Stimulated activated effector memory CD8-positive, alpha-beta T cell treated with anti-CD3 and anti-CD28 coated beads, Interleukin-12 subunit alpha, Interleukin-12 subunit beta, amount 100 ng/mL, for 72 hours (primary cell): Measurements from ENCODE around the gene FKBP7.
"Not testable (repeated sequence)": the region's sequence is repeated elsewhere in the genome, so short reads cannot be mapped to it uniquely, and the experiment has no call there.

Experiments
- ATAC-seq: fragments of 150-1000 bp; cut with Tn5 transposase; 2 replicates; pipeline ENCODE4 v1.10.0; 2021
- DNase-seq, 2 donors: peaks; one replicate each; pipeline ENCODE4 v3.0.0; 2021 to 2022; ENCODE audit warnings: low spot score in 2 of 2
- H3K27ac Mint-ChIP-seq: one replicate; pipeline ENCODE4 v1.8.0; 2022; ENCODE audit warnings: mild to moderate bottlenecking, mixed read lengths
- H3K36me3 Mint-ChIP-seq: one replicate; pipeline ENCODE4 v1.8.0; 2022; ENCODE audit warnings: mild to moderate bottlenecking, mixed read lengths
- H3K4me1 Mint-ChIP-seq: one replicate; pipeline ENCODE4 v1.8.0; 2022; ENCODE audit warnings: mixed read lengths
- H3K4me3 Mint-ChIP-seq: one replicate; pipeline ENCODE4 v1.8.0; 2022; ENCODE audit warnings: mild to moderate bottlenecking, mixed read lengths
- H3K9me3 Mint-ChIP-seq: one replicate; pipeline ENCODE4 v1.8.0; 2022; ENCODE audit warnings: mixed read lengths

The FKBP7 gene

GRCh38 chr2:178436662-178437061 is 41.7 kb downstream of the FKBP7 start:
- Mint-ChIP-seq H3K4me3 (no peak overlapping the region), H3K9me3 (no peaks in the 10 kb centered on the region), H3K36me3 (peaks cover 100% of the 10 kb centered on the region), H3K27ac (no peak overlapping the region), H3K4me1 (no peaks in the 10 kb centered on the region)
- ATAC-seq (no peak), DNase-seq (no peak)

DNA sequence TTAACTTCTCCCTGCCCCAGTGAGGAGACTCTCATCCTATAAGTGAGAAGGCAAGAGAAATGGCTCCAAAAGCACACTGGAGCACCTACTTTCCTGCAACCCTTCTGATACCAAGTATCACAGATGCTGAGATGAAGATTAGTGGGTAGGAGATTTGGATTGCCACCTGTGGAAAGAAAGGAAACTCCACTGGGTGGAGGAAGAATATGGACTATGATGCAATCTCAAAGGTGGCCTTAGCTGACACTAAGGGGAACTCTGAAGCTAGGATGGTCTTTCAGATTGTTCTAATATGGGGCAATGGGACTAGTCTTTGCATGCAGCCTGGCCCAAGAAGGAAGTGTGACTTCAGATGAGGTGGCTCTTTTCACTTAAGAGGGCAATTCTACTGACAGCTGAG is 49.1 kb downstream of the FKBP7 start:
- Mint-ChIP-seq H3K27ac (peak overlapping the region; percentile 2), H3K36me3 (peaks cover 62% of the 10 kb centered on the region), H3K4me3 (no peak overlapping the region), H3K4me1 (no peaks in the 10 kb centered on the region), H3K9me3 (peaks cover 5% of the 10 kb centered on the region)
- DNase-seq (no peak), ATAC-seq (no peak)

DNA sequence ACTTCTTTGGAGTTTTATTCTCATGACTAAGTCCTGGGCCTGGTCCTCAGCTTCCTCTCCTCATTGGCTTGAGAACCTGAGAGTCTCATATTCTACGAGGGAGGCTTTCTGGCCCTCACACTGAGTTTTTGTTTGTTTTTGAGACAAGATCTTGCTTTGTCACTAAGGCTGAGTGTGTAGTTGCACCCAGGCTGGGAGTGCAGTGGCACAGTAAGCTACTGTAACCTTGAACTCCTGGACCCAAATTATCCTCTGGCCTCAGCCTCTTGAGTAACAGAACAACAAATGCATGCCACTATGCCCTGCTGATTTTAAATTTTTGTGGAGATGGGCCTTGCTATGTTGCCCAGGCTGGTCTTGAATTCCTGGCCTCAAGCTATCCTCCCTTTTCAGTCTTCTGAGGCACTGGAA is 50.0 kb downstream of the FKBP7 start:
- Mint-ChIP-seq H3K4me1 (no peaks in the 10 kb centered on the region), H3K36me3 (peaks cover 53% of the 10 kb centered on the region), H3K27ac (no peak overlapping the region), H3K4me3 (no peak overlapping the region), H3K9me3 (peaks cover 5% of the 10 kb centered on the region)
- ATAC-seq (no peak), DNase-seq (no peak)

DNA sequence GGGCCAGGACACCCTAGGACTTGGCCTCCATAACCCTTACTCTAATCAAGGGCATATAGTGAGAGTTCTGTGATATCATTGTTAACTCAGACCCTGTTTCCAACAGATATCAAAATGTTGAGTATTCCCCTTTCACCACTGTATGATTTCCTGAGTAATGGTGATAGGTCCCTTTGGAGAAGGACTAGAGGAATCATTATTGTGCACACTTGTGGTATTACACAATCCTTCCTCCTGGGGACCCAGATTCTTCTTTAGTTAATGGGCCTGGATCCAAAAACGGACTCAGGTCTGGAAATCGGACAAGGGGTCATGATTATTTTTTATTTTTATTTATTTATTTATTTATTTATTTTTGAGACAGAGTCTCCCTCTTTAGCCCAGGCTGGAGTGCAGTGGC is 50.9 kb downstream of the FKBP7 start:
- no peak for DNase-seq
- Mint-ChIP-seq H3K27ac (no peak overlapping the region), H3K9me3 (peaks cover 5% of the 10 kb centered on the region), H3K4me1 (no peaks in the 10 kb centered on the region), H3K36me3 (peaks cover 43% of the 10 kb centered on the region), H3K4me3 (no peak overlapping the region)
- no peak for ATAC-seq

DNA sequence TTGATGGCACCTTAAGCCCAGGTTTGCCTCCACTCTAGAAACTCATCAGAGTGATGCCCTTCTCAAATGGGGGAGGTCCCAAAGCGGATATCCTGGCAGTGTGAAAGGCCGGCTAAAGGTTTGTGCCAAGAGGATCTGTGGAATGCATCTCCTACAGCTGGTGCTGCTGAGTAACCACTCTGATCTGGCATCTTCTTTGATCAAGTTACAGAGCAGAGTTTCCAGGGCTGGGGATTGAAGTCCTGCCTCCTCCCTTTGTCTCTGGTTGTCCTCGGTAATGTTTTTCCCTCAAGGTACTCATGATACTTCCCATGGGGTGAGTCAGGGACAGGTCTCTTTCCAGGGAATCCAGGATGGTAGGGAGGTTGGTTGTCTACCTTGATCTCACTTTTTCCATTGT is 52.0 kb downstream of the FKBP7 start:
- Mint-ChIP-seq H3K36me3 (peaks cover 33% of the 10 kb centered on the region), H3K4me3 (no peak overlapping the region), H3K9me3 (peaks cover 5% of the 10 kb centered on the region), H3K4me1 (no peaks in the 10 kb centered on the region), H3K27ac (no peak overlapping the region)
- no peak for DNase-seq
- no peak for ATAC-seq

DNA sequence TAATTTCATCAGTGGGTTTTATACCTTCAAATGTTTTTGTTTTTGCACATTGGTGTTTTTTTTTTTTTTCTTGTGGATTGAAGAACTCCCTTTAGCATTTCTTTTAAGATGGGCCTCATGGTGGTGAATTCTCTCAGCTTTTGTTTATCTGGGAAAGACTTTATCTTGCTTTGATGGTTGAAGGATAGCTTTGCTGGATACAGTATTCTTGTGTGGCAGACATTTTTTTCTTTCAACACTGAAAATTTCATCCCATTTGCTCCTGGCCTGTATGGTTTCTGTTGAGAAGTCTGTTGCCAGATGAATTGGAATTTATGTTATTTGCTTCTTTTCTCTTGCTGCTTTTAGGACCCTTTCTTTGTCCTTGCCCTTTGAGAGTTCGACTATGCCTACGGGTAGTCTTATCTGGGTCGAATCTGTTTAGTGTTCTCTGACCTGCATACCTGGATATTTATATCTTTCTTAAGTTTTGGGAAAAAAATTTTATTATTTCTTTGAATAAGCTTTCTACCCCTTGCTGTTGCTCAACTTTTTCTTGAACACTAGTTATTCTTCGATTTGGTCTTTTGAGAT is 53.1 kb downstream of the FKBP7 start:
- DNase-seq = no peak
- H3K36me3 Mint-ChIP-seq = peaks cover 27% of the 10 kb centered on the region

DNA sequence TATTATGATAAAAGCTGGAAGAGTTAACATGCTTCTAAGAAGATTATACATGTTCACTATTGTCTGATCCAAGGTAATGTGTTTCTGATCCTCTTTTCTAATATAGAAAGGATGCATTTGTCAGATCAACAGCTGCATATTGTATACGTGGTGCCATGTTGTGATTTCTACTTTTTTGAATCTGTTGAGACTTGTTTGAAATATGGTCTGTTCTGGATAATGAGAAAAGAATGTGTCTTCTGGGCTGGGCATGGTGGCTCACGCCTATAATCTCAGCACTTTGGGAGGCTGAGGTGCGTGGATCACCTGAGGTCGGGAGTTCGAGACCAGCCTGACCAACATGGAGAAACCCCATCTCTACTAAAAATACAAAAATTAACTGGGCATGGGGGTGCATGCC is 54.7 kb downstream of the FKBP7 start:
- H3K36me3 Mint-ChIP-seq = peaks cover 13% of the 10 kb centered on the region
- H3K4me3 Mint-ChIP-seq, H3K9me3 Mint-ChIP-seq: not testable (repeated sequence)

More for the DNA sequence above, 53.1 kb downstream of the FKBP7 start:
- H3K4me1 Mint-ChIP-seq = no peaks in the 10 kb centered on the region
- peaks cover 5% of the 10 kb centered on the region for H3K9me3 Mint-ChIP-seq
- no peak overlapping the region for H3K4me3 Mint-ChIP-seq
- ATAC-seq = no peak
- H3K27ac Mint-ChIP-seq = no peak overlapping the region

DNA sequence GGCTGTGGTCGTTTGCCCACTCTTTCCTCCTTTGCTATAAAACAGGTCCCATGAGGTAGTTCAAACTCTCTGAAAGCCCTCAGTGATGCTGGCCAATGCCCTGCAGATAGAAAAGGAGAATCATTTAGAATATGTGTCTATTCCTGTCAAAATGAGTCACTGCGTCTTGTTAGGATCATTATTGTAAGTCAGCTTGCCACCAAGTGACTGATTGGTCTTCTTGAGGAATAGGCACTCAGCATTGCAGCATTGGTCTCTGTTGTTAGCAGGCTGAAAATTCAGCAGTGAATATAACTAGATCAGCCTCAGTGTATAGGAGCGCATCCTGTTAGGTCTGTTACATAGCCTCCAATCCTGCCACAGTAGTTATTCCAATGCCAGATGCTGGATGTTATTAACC is 56.3 kb downstream of the FKBP7 start:
- H3K4me1 Mint-ChIP-seq = no peaks in the 10 kb centered on the region
- peaks cover 5% of the 10 kb centered on the region for H3K9me3 Mint-ChIP-seq
- H3K36me3 Mint-ChIP-seq = peaks cover 7% of the 10 kb centered on the region
- ATAC-seq (no peak), DNase-seq (no peak)
- H3K27ac Mint-ChIP-seq = no peak overlapping the region
- H3K4me3 Mint-ChIP-seq = no peak overlapping the region

More for the DNA sequence above, 54.7 kb downstream of the FKBP7 start:
- not testable (repeated sequence) for H3K27ac Mint-ChIP-seq, ATAC-seq, H3K4me1 Mint-ChIP-seq, DNase-seq

DNA sequence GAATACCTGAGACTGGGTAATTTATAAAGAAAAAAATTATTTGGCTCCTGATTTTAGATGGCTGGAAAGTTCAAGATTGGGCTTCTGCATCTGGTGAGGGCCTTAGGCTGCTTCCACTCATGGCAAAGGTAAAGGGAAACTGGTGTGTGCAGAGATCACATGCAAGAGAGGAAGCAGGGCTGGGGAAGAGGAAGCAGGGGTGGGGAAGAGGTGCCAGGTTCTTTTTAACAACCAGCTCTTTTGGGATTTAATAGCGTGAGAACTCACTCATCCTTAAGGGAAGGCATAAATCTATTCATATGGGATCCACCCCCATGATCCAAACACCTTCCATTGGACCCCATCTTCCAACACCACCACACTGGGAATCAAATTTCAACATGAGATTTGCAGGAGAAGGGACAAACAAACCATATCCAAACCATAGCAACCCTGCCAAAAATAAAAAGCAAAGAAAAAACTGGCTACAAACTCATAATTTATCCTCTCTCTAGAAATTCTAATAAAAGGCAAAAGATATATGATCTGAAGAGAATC is 57.9 kb downstream of the FKBP7 start:
- ATAC-seq = no peak
- Mint-ChIP-seq H3K4me1 (peaks cover 8% of the 10 kb centered on the region), H3K4me3 (no peak overlapping the region), H3K27ac (no peak overlapping the region), H3K36me3 (peaks cover 7% of the 10 kb centered on the region), H3K9me3 (peaks cover 2% of the 10 kb centered on the region)
- DNase-seq = no peak

- H3K4me1 Mint-ChIP-seq = peaks cover 20% of the 10 kb centered on the region
- no peak for DNase-seq
- no peak overlapping the region for H3K4me3 Mint-ChIP-seq
- peaks cover 7% of the 10 kb centered on the region for H3K36me3 Mint-ChIP-seq
- H3K9me3 Mint-ChIP-seq = no peaks in the 10 kb centered on the region
- H3K27ac Mint-ChIP-seq = no peak overlapping the region
- no peak for ATAC-seq
Observed at GRCh38 chr2:178419123-178419522, 59.3 kb downstream of the FKBP7 start.

- no peak for DNase-seq
- Mint-ChIP-seq H3K4me3 (no peak overlapping the region), H3K4me1 (peaks cover 21% of the 10 kb centered on the region), H3K27ac (no peak overlapping the region), H3K9me3 (no peaks in the 10 kb centered on the region), H3K36me3 (peaks cover 7% of the 10 kb centered on the region)
- no peak for ATAC-seq
Observed at GRCh38 chr2:178418426-178418825, 60.0 kb downstream of the FKBP7 start.

DNA sequence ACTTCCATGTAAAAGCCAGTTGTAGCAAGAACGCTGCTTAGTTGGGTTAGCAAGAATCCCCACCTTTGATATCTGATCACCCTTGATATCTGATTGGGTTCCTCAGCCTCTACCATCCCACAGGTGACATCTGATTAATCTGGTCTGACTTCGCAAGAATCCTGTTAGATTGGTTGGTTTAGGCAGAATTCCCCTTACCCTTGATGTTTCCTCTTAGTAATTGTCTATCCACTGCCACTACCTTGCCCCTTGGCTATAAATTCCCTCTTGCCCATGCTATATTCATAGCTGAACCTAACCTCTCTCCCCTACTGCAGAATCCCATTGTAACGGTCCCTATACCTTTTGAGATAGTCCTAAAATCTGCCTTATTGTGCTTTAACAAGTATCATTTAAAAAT is 60.5 kb downstream of the FKBP7 start:
- H3K36me3 Mint-ChIP-seq = peaks cover 7% of the 10 kb centered on the region
- DNase-seq (no peak), ATAC-seq (no peak)
- no peaks in the 10 kb centered on the region for H3K9me3 Mint-ChIP-seq
- H3K4me1 Mint-ChIP-seq = peaks cover 21% of the 10 kb centered on the region
- H3K27ac Mint-ChIP-seq = no peak overlapping the region
- H3K4me3 Mint-ChIP-seq = no peak overlapping the region

DNA sequence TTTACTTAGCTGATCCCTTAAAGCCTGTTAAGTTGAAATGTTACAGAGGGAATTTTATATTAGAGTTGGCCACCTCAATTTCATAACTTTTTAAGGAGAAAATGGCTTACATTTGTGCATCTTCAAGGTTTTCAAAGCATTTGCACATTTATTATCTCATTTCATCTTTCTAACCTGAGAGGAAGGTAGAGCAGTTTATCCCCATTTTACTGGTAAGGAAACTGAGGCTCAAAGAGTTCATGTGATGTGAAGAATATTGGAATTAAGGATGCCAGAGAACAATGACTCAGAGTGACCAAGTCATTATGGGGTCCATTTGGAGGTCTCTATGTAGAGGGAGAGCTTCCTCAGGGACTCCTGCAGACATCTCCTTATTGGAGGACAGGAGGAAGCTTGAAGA is 62.4 kb downstream of the FKBP7 start:
- Mint-ChIP-seq H3K4me3 (no peak overlapping the region), H3K4me1 (peaks cover 21% of the 10 kb centered on the region), H3K9me3 (no peaks in the 10 kb centered on the region), H3K36me3 (peaks cover 7% of the 10 kb centered on the region), H3K27ac (no peak overlapping the region)
- no peak for ATAC-seq
- DNase-seq = no peak

DNA sequence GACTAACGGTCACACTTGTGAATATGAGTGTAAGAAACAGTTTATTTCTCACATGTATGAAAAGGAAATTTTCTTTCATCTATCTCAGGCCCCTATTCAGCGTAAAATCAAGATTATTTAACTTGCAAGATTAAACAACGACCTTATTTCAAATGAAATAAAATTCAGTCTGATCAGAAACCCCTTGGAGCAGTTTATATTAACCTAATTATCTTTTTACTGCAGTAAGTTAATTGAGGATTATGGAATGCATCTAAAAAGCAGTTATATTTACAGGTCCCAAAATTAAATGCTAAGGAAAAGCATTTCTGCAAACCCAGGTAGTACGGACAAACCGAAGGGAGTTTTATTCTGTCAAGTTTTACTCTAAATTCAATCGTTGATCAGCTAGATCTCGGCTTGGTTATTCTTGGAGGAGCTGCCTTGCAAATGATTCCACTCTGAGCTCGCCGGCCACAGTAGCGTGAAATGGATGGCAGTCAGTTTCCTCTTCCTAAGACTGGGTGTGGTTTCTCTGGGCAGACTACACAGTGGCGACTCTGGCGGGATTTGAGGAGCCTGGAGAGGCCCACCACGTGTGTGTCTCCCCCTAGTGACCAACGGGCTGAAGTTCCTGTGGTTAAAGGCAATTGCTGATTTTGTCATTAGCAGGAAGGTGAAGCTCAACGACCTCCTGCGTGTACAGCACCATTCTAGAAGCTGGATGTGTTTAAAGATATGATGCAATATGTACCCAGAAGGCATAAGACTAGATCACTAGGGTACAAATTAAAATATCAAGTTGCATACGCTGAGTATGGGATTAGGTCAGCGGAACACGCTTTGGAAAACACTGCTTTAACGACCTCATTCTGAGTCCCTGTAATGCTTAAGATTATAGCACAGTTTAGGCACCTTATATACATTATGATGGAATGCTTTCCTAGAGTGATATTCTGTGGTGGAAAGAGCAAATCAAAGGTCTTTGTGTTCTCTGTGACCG is 63.8 kb downstream of the FKBP7 start:
- peak; percentile 86 for ATAC-seq
- H3K4me3 Mint-ChIP-seq = peak overlapping the region; percentile 92

More for the DNA sequence above, 63.8 kb downstream of the FKBP7 start:
- peak; percentile 71 to 89 for DNase-seq
- Mint-ChIP-seq H3K27ac (peak overlapping the region; percentile 98), H3K9me3 (no peaks in the 10 kb centered on the region), H3K36me3 (no peaks in the 10 kb centered on the region), H3K4me1 (peaks cover 21% of the 10 kb centered on the region)
